ENCODE results near the gene NCOR2.

The NCOR2 gene

GRCh38 chr12:124531281-124531745, 36.1 kb downstream of the NCOR2 start:
- no peak overlapping the region for H3K4me3 ChIP-seq (ENCODE audit: low read depth, low read length)
- TF ChIP-seq CTCF (IDR thresholded peaks at IDR 0.05; ENCODE audit: low read depth, low read length): no peak

- TF ChIP-seq CTCF (IDR thresholded peaks at IDR 0.05; ENCODE audit: low read depth, low read length): no peak
- H3K4me3 ChIP-seq (ENCODE audit: low read depth, low read length): no peak overlapping the region
Observed at GRCh38 chr12:124530637-124531263, 36.7 kb downstream of the NCOR2 start.

- no peak for TF ChIP-seq CTCF (IDR thresholded peaks at IDR 0.05; ENCODE audit: low read depth, low read length)
Observed at GRCh38 chr12:124529565-124530276, 37.7 kb downstream of the NCOR2 start.

GRCh38 chr12:124527861-124528561, 39.4 kb downstream of the NCOR2 start:
- no peak overlapping the region for H3K4me3 ChIP-seq (ENCODE audit: low read depth, low read length)
- no peak for TF ChIP-seq CTCF (IDR thresholded peaks at IDR 0.05; ENCODE audit: low read depth, low read length)

More at GRCh38 chr12:124529565-124530276, 37.7 kb downstream of the NCOR2 start:
- no peak overlapping the region for H3K4me3 ChIP-seq (ENCODE audit: low read depth, low read length)

- no peak overlapping the region for H3K4me3 ChIP-seq (ENCODE audit: low read depth, low read length)
- TF ChIP-seq CTCF (IDR thresholded peaks at IDR 0.05; ENCODE audit: low read depth, low read length): no peak
Observed at GRCh38 chr12:124525927-124526692, 41.3 kb downstream of the NCOR2 start.

GRCh38 chr12:124525455-124525854, 42.0 kb downstream of the NCOR2 start:
- no peak overlapping the region for H3K4me3 ChIP-seq (ENCODE audit: low read depth, low read length)
- TF ChIP-seq CTCF (IDR thresholded peaks at IDR 0.05; ENCODE audit: low read depth, low read length): no peak
